Calu3 (cell line): Measurements from ENCODE around the gene SOX2. TPM values are rescaled to one million over a fixed set of nuclear protein-coding genes. Genes with fewer than 3 reads are reported as not detected.

Experiments used
- BruUV-seq: library from RNA; stranded (reverse); fragments of 400-500 nt; replicated peaks from 2 replicates; lab custom pipeline; 2021; lab: Mats Ljungman, UMichigan
- CTCF ChIA-PET: fragments of 300-600 bp; sonication (Branson Sonifier 250); formaldehyde crosslinking; loops from one replicate; lab custom pipeline; 2022; ENCODE audit warnings: antibody characterized with exemption; lab: Charles Lee
- DNase-seq: peaks from one replicate; pipeline ENCODE4 v3.0.0; 2022
- H3K27ac Mint-ChIP-seq: one replicate; pipeline ENCODE4 v1.8.0; 2022; ENCODE audit warnings: mixed read lengths; ENCODE audit not compliant: unreplicated experiment
- H3K27me3 Mint-ChIP-seq: one replicate; pipeline ENCODE4 v1.8.0; 2022; ENCODE audit warnings: mixed read lengths; ENCODE audit not compliant: unreplicated experiment
- H3K36me3 Mint-ChIP-seq: one replicate; pipeline ENCODE4 v1.8.0; 2022; ENCODE audit warnings: mild to moderate bottlenecking, moderate library complexity, mixed read lengths; ENCODE audit not compliant: insufficient read depth, unreplicated experiment
- H3K4me1 Mint-ChIP-seq: one replicate; pipeline ENCODE4 v1.8.0; 2022; ENCODE audit warnings: mild to moderate bottlenecking, low read depth, mixed read lengths; ENCODE audit not compliant: unreplicated experiment
- H3K4me3 Mint-ChIP-seq: one replicate; pipeline ENCODE4 v1.8.0; 2022; ENCODE audit warnings: mild to moderate bottlenecking, low read depth, moderate library complexity, mixed read lengths; ENCODE audit not compliant: unreplicated experiment
- H3K9me3 Mint-ChIP-seq: one replicate; pipeline ENCODE4 v1.8.0; 2022; ENCODE audit warnings: low read depth, mixed read lengths; ENCODE audit not compliant: unreplicated experiment
- intact Hi-C: fragments of 100-400 bp; cut with micrococcal nuclease; formaldehyde crosslinking; loops from one replicate; pipeline ENCODE4 v1.10.0; 2022; ENCODE audit not compliant: unreplicated experiment
- total RNA-seq: library from RNA; stranded (reverse); gene quantifications from 2 replicates; pipeline ENCODE4 v1.2.3, GENCODE V29; 2022
- TF ChIP-seq, protein P1 (sequence below): fragments of 200-600 bp; IDR thresholded peaks from one replicate; pipeline ENCODE4 v1.8.0; 2022; ENCODE audit warnings: antibody characterized with exemption; ENCODE audit not compliant: unreplicated experiment

Gene SOX2
- total RNA-seq, 1 experiment from 2014 or later: 0.19 TPM

DNA sequence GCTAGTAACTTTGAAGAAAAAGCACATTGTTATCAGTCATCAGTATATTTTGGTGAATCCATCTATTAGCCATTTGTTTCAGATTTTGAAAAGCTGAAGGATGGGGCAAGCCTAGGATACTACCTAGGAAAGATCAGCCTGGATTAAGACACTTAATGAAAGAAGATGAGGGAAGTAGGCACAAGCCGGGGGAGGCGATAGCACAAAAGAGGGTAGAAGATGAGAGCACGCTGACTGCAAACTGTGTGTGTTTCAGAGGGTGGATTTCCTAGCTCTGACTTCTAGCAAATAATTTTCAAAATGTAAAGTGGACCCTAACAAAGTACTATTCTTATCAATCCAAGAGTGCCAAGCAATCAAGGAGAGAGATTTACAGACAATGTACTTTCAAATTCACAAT lies 22.2 kb upstream of the SOX2 start:
- no peaks in the 10 kb centered on the region for H3K9me3 Mint-ChIP-seq
- no peak for DNase-seq
- H3K36me3 Mint-ChIP-seq: no peaks in the 10 kb centered on the region
- TF ChIP-seq, protein P1, sequence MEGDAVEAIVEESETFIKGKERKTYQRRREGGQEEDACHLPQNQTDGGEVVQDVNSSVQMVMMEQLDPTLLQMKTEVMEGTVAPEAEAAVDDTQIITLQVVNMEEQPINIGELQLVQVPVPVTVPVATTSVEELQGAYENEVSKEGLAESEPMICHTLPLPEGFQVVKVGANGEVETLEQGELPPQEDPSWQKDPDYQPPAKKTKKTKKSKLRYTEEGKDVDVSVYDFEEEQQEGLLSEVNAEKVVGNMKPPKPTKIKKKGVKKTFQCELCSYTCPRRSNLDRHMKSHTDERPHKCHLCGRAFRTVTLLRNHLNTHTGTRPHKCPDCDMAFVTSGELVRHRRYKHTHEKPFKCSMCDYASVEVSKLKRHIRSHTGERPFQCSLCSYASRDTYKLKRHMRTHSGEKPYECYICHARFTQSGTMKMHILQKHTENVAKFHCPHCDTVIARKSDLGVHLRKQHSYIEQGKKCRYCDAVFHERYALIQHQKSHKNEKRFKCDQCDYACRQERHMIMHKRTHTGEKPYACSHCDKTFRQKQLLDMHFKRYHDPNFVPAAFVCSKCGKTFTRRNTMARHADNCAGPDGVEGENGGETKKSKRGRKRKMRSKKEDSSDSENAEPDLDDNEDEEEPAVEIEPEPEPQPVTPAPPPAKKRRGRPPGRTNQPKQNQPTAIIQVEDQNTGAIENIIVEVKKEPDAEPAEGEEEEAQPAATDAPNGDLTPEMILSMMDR: no peak
- no peak overlapping the region for H3K27ac Mint-ChIP-seq
- peaks cover under 1% of the 10 kb centered on the region for H3K4me1 Mint-ChIP-seq
- H3K27me3 Mint-ChIP-seq: no peaks in the 10 kb centered on the region
- CTCF ChIA-PET: no interaction called here
- BruUV-seq: no TSS peak
- H3K4me3 Mint-ChIP-seq: no peak overlapping the region
- intact Hi-C loops: no loop called here

DNA sequence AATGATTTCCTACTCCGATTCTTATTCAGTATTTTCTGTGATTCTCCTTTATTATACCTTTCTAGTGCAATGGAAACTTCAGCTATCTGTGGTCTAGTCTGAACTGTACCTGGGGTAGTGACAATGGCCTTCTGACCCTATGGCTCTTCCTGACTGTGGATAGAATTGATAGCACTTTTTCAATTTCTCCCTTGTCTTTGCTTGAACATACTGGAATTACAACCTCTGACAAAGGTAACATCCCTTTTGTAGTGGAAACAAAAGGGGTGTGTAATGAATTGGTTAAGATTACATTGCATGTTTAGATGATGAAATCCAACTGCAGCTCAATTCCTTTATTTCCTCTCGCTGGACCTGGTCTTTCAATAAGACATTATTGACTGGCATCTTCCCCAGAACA lies 21.0 kb upstream of the SOX2 start:
- Mint-ChIP-seq H3K9me3 (no peaks in the 10 kb centered on the region), H3K4me1 (peaks cover 3% of the 10 kb centered on the region), H3K36me3 (peaks cover 9% of the 10 kb centered on the region), H3K27me3 (peaks cover under 1% of the 10 kb centered on the region), H3K27ac (no peak overlapping the region), H3K4me3 (no peak overlapping the region)
- CTCF ChIA-PET: interaction anchor here (1.3 kb wide), 1 partner anchor 10 kb away, joined by 5 read pairs; no protein-coding TSS in a partner anchor
- BruUV-seq: no TSS peak
- TF ChIP-seq, protein P1: no peak
- no peak for DNase-seq
- intact Hi-C loops: no loop called here

DNA sequence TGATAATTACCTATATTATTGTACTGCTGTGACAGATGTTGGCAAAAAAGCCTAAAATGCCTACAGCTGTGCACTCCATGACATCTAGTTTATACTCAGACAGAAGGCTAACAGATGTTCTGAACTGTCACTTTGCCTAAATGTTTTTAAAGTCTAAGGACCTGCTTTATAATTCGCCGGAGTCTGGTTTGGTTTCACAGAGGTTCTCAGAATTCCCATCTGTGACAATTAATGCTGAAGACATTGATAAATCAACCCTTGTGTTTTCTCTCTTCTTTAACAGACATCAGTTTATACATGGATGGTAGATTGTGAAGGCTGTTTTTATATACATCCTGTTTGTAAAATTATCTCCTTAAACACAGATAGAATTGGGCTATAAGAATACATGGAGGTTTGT lies 19.8 kb upstream of the SOX2 start:
- Mint-ChIP-seq H3K27me3 (peaks cover 12% of the 10 kb centered on the region), H3K4me1 (peaks cover 14% of the 10 kb centered on the region), H3K27ac (no peak overlapping the region), H3K4me3 (no peak overlapping the region), H3K36me3 (peaks cover 20% of the 10 kb centered on the region), H3K9me3 (no peaks in the 10 kb centered on the region)
- TF ChIP-seq, protein P1: no peak
- intact Hi-C loops: no loop called here
- no peak for DNase-seq
- CTCF ChIA-PET: no interaction called here
- BruUV-seq: no TSS peak

DNA sequence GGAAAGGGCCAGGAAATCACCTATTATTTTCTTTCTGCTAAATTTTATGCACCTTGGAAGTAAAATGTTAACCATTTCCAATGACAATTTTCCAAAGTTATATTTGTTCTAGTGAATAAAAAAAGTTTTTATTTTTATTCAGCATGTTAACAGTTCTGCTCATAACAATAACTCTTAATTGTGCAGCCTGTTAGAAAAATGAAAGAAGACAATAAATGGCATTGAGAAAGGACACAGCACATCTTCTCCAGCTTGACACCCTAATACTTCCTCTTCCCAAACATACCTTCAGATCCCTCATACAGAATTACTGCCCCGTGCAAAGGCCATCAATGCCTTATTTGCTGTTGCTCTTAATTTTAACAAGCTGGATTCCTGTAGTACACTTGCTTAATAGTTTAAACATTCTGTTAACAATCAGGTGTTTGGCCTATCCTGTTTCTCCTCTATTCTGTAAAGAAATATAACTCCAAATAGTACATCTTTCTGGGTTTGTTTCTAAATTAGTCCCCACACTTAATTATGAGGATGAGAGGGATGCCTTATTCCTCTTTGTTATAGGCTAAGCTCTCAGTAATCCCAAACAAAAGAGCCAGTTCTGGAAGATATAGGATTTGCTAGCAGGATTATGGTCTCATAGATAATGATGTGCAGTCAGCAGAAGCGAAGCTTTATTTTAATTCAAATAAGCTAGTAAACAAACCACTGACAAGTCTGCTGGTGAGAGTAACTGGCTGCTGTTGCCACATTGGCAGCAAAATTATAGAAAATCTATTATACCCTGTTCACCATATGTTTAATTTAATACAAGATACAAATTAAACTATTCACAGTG lies 19.2 kb upstream of the SOX2 start:
- CTCF ChIA-PET: no interaction called here

More for the DNA sequence above, 19.2 kb upstream of the SOX2 start:
- TF ChIP-seq, protein P1: no peak
- intact Hi-C loops: no loop called here
- no peaks in the 10 kb centered on the region for H3K9me3 Mint-ChIP-seq
- DNase-seq: no peak
- BruUV-seq: no TSS peak
- no peak overlapping the region for H3K4me3 Mint-ChIP-seq
- H3K4me1 Mint-ChIP-seq: peaks cover 16% of the 10 kb centered on the region
- peaks cover 18% of the 10 kb centered on the region for H3K27me3 Mint-ChIP-seq
- H3K27ac Mint-ChIP-seq: no peak overlapping the region
- peaks cover 20% of the 10 kb centered on the region for H3K36me3 Mint-ChIP-seq
